Frontal cortex (tissue), 4 donors: ENCODE data around the gene MAB21L4. TPM values are rescaled to one million over a fixed set of nuclear protein-coding genes. Genes with fewer than 3 reads are reported as not detected.

Source experiments
- DNase-seq, 2 donors: peaks; one replicate each; pipeline ENCODE4 v3.0.0; 2012; ENCODE audit warnings: low spot score in 2 of 2
- FAIRE-seq: peaks from 2 replicates; lab custom pipeline; 2012; peaks lifted over from hg19 to GRCh38; lab: Jason Lieb, UNC
- total RNA-seq: library from RNA; depleted of rRNA; stranded (reverse); fragments of >200 nt; gene quantifications from one replicate; pipeline ENCODE4 v1.2.3, GENCODE V29; 2014
- donor health status: control.
- donor health status: control.
- donor health status: control.

MAB21L4 gene
- not detected for total RNA-seq

- DNase-seq (no peak), FAIRE-seq (no peak)
Observed at GRCh38 chr2:240895656-240896388, at the start of gene MAB21L4. TSS of gene MAB21L4 (minus strand) at chr2:240896156. CDS start at chr2:240895997, 159 bp downstream.

- FAIRE-seq (no peak), DNase-seq (no peak)
Observed at GRCh38 chr2:240936106-240936505, 40.1 kb upstream of the MAB21L4 start.

- DNase-seq (no peak), FAIRE-seq (no peak)
Observed at GRCh38 chr2:240935103-240935876, 39.3 kb upstream of the MAB21L4 start.

DNA sequence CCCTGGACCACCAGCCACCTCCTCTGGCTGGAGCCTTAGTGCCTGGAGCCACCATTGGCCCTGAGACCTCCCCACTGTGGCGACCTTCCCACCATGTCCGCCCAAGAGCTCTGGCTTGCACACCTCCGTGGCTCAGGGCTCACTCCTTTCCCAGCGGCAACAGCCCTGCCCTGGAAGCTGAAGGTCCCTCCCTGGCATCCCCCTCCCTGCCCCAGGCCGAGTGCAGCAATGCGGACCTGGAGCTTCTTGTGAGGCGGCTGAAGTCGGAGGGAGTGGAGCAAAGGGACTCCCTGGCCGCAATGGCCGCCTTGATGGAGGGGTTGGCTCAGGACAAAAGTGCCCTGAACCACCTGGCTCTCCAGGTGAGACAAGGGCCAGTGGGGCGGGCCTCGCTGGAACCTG lies 38.7 kb upstream of the MAB21L4 start:
- no peak for FAIRE-seq

DNA sequence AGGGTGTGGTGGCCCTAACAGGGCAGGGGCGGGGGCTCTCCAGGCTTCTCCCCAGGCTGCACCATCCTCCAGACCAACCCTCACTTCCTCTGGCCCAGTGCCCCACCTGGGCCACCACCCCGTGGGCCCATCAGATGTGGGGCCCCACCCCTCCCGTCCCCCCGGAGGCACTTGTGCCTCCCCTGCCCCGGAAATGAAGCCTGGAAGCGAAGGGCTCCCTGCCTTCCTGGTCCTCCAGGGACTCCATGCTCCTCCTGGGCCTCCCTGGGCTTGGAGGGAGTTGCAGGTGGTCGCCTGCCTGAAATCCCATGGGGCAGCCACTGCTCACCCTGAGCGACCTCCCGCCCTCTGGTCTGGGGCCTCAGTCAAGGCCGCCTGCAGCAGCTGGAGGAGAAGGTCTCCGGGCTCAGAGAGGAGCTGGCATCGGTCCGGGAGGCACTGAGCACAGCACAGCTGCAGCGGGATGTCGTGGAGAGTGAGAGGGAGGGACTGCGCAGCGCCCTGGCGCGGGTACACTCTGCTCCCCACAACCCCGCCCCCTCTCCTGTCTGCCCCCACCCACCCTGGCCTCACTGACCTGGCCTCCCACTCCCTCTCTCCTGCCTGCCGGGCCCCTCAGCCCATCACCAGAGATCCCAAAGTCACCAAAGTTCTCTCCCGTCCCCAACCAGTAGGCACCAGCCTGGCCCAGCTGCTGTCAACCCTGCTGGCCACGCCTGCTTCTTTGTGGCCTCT lies 38.2 kb upstream of the MAB21L4 start:
- DNase-seq (no peak), FAIRE-seq (no peak)

More for the DNA sequence above, 38.7 kb upstream of the MAB21L4 start:
- DNase-seq = no peak

DNA sequence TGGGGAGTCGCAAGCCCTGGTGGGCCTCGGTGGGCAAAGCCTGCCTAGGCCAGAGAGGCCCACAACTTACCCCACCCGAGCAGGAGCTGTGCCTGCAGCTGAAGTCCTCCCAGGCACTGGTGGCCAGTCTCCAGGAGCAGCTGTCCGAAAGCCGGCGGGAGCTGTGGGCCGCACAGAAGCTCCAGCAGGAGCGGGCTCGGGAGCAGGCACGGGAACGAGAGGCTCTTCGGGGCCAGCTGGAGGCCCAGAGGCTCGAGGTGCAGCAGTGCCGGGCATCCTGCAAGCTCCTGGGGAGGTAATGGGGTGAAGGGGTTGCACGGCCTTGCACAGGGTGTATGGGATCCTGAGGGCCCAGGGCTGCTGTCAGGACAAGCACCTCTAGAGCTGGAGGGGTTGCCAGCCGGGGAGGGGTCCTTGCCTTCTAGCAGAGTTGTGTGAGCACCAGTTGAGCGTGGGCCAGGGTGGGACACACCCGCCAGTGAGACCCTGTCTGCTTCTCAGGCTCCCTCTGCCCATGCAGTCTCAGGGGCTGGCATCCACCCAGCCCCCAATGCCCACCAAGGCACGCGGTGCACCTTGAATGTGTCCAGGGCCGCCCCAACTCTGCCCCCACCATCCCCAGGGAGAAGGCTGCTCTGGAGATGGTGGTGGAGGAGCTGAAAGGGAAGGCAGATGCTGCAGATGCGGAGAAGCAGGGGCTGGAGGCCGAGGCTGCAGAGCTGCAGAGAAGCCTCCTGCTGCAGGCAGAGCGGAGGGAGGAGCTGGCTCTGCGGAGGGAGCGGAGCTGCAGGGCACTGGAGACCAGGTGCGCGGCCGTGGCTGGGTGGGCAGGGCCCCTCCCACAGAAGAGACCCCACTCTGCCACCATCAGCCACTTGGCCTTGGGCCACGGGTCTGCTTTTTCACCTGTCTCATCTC lies 37.4 kb upstream of the MAB21L4 start:
- DNase-seq = no peak
- no peak for FAIRE-seq

DNA sequence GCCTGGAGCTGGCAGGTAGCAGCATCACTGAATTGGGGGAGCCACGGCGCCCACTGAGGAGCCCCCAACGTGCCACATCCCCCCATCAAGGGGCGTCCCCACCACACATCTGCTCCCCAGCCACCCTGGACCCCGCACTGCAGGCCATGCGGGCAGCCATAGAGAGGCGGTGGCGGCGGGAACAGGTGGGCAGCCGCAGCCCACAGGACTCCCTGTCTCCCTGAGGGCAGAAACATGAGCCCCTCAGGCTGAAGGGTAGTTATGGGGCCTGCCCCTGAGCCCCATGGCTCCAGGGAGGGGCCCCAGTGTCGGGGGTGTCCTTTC lies 36.7 kb upstream of the MAB21L4 start:
- DNase-seq (no peak), FAIRE-seq (no peak)

- no peak for DNase-seq
- no peak for FAIRE-seq
Observed at GRCh38 chr2:240932001-240932723, 36.2 kb upstream of the MAB21L4 start.

DNA sequence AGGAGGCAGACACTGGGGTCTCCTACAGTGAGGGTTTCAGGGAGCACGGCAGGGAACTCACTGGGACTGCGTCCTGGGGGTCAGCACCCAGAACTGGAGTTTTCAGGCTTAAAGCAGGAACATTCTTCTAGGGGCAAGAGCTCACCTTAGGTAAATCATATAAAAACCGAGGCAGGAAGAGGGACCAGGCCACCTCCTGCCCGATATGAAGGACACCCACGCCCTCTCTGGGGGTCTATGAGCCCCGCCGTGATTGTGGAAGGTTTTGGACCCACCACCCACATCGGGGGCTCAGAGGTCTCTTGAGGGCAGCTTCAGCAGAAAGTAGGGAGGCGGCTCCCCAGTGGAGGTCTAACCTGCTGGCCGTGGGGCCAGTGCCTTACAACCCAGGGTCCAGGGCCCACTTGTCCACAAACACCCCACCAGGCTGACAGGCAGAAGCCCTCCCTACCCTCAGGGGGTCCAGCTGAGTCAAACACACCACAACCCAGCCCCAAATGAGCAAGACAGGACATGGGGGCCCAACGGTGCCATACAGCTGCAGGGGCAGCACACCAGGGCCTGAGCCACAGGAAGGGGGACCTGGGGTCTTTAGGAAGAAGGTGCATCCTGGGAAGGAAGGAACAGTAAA lies 35.5 kb upstream of the MAB21L4 start:
- FAIRE-seq (no peak), DNase-seq (no peak)

- FAIRE-seq (no peak), DNase-seq (no peak)
Observed at GRCh38 chr2:240930631-240931318, 34.8 kb upstream of the MAB21L4 start.

DNA sequence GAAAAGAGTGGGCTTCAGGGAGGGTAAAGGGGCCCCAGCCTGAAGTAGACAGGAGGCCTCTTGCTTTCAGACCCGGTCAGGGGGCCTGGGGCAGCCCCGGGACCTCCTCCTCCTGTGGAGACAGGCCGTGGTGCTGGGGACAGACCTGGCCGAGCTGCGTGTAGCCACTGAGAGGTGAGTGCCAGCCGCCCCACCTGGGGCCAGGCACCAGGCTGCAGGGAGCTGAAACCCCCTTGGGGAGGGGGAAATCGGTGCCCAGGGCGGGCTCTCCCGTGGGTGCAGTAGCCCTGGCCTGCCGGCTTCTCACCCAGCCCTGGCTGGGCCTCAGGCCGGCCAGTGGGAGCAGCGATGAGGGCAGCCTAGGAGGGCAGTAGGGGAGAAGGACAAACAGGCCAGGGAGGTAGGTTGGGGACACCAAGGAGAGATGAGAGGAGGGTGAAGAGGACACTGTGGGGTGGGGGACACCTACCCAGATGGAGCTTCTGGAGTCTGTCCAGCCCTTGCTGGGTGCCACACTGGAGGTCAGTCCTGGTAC lies 34.2 kb upstream of the MAB21L4 start:
- DNase-seq (no peak), FAIRE-seq (no peak)

DNA sequence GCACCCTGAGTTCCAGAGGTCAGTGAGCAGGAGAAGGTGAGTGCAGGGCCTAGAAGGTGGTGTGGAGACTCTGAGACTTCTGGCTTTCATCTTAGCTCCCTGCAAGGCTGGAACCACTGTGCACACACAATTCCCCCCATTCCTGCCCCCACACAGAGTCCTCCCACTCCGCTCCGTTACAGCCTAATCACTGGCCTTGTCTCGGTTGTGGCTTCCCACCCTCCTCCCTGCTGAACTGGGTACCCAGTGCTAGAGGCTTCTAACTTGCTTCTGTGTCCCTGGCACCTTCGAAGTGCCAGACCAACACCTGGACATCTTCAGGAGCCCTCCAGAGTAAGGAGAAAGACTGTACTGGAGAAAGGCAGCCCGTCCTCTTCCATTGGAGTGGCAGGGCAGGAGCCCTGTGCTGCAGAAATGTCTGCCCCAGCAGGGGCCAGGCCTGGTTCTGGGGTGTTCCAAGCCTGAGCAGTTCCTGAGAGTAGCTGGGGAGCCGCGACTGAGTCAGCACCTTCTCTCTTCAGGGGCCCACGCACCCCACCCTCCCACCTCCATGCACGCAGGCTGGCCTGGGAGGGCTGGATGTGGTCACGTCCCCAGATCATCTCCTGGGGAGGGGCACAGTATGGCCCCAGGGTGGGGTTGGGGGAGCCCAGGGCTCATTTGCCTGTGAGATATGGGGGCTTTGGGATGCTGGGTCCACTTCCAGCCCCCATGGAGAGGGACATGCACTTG lies 33.6 kb upstream of the MAB21L4 start:
- FAIRE-seq (no peak), DNase-seq (no peak)

- DNase-seq = no peak
- no peak for FAIRE-seq
Observed at GRCh38 chr2:240928476-240929363, 32.8 kb upstream of the MAB21L4 start.

- FAIRE-seq = no peak
- DNase-seq = no peak
Observed at GRCh38 chr2:240927390-240927781, 31.4 kb upstream of the MAB21L4 start.

DNA sequence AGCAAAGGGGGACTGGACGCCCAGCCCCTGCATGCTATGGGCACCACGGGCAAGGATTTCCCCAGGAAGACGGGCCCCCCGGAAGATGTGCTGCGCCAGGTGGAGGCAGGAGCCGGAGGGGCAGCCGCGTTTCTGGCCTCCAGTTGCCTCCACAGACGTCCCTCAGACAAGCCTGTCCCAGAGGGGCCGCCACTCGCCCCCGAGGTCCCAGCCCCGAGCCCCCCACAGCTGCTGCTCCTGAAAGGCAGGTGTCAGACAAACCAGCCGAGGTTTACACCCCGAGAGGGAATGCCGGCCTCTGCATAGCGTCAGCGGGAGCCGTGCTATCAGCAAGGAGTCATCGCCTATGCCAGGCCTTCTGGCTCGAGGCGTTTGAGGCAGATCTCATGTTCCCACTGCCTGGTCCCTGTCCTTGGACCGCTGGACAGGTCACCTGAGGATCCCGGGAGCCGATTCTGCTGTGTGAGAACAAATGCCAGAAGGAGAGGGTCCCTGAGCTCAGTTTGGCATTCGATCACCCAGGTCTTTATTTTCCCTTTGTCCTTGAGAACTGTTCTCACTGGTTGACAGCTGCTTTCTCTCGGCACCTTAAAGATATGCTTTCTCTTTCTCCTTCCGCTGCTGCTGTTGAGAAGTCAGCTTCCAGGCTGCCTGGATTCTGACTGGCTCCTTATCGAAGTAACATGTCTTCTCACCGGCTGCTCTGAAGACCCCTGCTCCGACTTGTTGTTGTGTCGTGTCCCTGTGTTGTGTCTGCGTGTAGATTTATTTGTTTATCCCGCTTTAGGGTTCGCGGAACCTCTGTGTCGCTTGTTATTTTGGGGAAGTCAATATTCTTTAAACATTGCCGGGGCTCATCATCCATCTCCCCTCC lies 30.8 kb upstream of the MAB21L4 start:
- DNase-seq (no peak), FAIRE-seq (no peak)
